SK-N-MC (cell line): ENCODE results near the gene YEATS2.

Experiments used
- DNase-seq: peaks from one replicate; pipeline ENCODE4 v3.0.0-alpha.2; 2011; ENCODE audit warnings: low read depth, low spot score
- H3K27ac ChIP-seq: fragments of 200-600 bp; sonication (generic); 2 replicates; pipeline ENCODE4 v1.5.1; 2016; ENCODE audit warnings: mixed run types
- H3K36me3 ChIP-seq: fragments of 200-600 bp; sonication (generic); 2 replicates; pipeline ENCODE4 v1.6.1; 2017; ENCODE audit warnings: antibody characterized with exemption, low read length, mixed read lengths; ENCODE audit not compliant: insufficient read depth
- H3K4me3 ChIP-seq: fragments of 200-600 bp; sonication (generic); 2 replicates; pipeline ENCODE4 v1.5.1; 2016
- H3K9ac ChIP-seq: fragments of 200-600 bp; sonication (generic); 2 replicates; pipeline ENCODE4 v1.8.0; 2017; ENCODE audit warnings: mixed run types, mixed read lengths; ENCODE audit not compliant: insufficient read length
- H3K9me3 ChIP-seq: fragments of 200-600 bp; sonication (generic); 2 replicates; pipeline ENCODE4 v1.6.1; 2017; ENCODE audit warnings: low read depth, mild to moderate bottlenecking, antibody characterized with exemption, low read length, moderate library complexity, mixed read lengths
- EZH2 ChIP-seq: fragments of 200-600 bp; sonication (generic); IDR thresholded peaks from one replicate; pipeline ENCODE4 v1.6.1; 2017; ENCODE audit warnings: antibody characterized with exemption
- FOXP2 ChIP-seq: optimal IDR thresholded peaks from 2 replicates; pipeline ENCODE3; 2011; ENCODE audit warnings: mild to moderate bottlenecking, moderate library complexity; ENCODE audit not compliant: insufficient read depth; ENCODE audit errors: extremely low read length, control extremely low read depth
- POLR2AphosphoS5 ChIP-seq: IDR thresholded peaks from 2 replicates; pipeline ENCODE4 v1.6.1; 2012; ENCODE audit warnings: mild to moderate bottlenecking, low read depth, low read length, borderline replicate concordance

Gene YEATS2

DNA sequence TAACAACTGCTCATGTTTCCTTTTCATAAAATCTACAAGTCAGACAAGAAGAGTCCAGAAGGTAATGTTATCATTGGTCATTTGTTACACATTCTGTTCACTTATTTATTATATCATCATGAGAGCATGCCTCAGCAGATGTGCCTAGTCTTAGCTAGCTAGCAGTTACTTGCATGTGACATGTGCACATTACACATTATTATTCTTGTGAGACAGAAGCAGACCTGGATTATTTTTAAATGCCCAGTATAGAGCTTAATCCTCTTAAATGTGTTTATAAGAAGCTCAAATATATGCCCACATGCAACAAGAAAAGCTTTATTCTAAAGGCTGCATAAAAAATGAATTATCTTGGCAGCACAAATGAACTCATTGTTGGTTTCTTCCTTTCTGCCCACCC is 12.6 kb downstream of the YEATS2 start:
- Histone ChIP-seq H3K4me3 (no peak overlapping the region), H3K9me3 (no peaks in the 10 kb centered on the region), H3K9ac (peak overlapping the region; percentile 51), H3K27ac (0 out of 2 replicates have a peak overlapping the region, but pooled peaks have one; percentile 32), H3K36me3 (peaks cover 12% of the 10 kb centered on the region)
- no peak for DNase-seq
- TF ChIP-seq POLR2AphosphoS5 (no peak), FOXP2 (no peak), EZH2 (no peak)

- H3K4me3 ChIP-seq = no peak overlapping the region
- H3K27ac ChIP-seq = no peak overlapping the region
- no peak for TF ChIP-seq FOXP2
- no peak for TF ChIP-seq EZH2
- TF ChIP-seq POLR2AphosphoS5 = no peak
- peaks cover 16% of the 10 kb centered on the region for H3K36me3 ChIP-seq
- H3K9me3 ChIP-seq = no peaks in the 10 kb centered on the region
- H3K9ac ChIP-seq = no peak overlapping the region
- DNase-seq = no peak
Observed at GRCh38 chr3:183711516-183711915, 13.9 kb downstream of the YEATS2 start.

GRCh38 chr3:183714622-183715021 is 17.0 kb downstream of the YEATS2 start:
- no peak for DNase-seq
- Histone ChIP-seq H3K27ac (no peak overlapping the region), H3K36me3 (peaks cover 45% of the 10 kb centered on the region), H3K9ac (no peak overlapping the region), H3K9me3 (no peaks in the 10 kb centered on the region), H3K4me3 (no peak overlapping the region)
- TF ChIP-seq EZH2 (no peak), FOXP2 (no peak), POLR2AphosphoS5 (no peak)

DNA sequence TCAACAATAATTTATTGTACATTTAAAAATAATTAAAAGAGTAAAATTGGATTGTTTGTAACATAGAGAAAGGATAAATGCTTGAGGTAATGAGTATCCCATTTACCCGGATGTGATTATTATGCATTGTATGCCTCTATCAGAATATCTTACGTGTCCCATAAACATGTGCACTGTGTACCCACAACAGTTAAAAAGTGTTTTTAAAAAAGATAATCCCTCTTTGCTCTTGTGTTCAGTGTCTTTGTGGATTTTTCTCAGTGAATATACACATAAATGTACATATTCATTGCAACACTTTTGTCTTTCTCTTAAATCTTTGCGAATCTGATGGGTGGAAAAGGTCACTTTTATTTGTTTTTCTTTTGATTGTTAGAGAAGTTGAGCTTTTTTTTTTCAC is 20.4 kb downstream of the YEATS2 start:
- Histone ChIP-seq H3K9me3 (no peaks in the 10 kb centered on the region), H3K4me3 (no peak overlapping the region), H3K36me3 (peaks cover 61% of the 10 kb centered on the region), H3K27ac (no peak overlapping the region), H3K9ac (no peak overlapping the region)
- TF ChIP-seq POLR2AphosphoS5 = no peak
- TF ChIP-seq EZH2 = no peak
- no peak for TF ChIP-seq FOXP2
- no peak for DNase-seq

DNA sequence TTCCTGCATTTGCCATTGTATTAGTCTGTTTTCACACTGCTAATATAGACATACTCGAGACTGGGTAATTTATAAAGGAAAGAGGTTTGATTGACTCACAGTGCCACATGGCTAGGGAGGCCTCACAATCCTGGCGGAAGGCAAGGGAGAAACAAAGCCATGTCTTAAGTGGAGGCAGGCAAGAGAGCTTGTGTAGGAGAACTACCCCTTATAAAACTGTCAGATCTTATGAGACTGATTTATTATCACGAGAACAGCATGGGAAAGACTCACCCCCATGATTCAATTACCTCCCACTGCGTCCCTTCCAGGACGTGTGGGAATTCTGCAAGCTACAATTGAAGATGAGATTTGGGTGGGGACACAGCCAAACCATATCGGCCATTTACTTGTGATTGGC is 27.8 kb downstream of the YEATS2 start:
- H3K27ac ChIP-seq = no peak overlapping the region
- no peak for DNase-seq
- no peak overlapping the region for H3K9ac ChIP-seq
- H3K9me3 ChIP-seq = no peaks in the 10 kb centered on the region
- no peak overlapping the region for H3K4me3 ChIP-seq
- TF ChIP-seq EZH2 (no peak), FOXP2 (no peak), POLR2AphosphoS5 (no peak)
- H3K36me3 ChIP-seq = peaks cover 86% of the 10 kb centered on the region

DNA sequence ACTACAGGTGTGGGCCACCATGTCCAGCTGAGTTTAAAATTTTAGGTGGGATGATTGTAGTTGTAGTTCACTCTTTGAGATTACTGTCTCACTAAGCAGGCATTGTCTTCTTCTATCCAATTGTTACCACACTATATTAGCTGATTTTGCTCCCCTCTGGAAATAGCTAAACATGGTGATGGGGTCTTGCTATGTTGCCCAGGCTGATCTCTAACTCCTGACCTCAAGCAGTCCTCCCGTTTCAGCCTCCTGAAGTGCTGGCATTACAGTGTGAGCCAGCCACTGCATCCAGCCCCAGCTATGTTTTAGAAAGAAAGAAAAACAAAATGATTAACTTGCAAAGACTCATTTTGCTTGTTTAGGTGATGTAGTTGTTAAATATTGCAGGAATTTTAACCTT is 30.6 kb downstream of the YEATS2 start:
- no peaks in the 10 kb centered on the region for H3K9me3 ChIP-seq
- no peak for DNase-seq
- TF ChIP-seq EZH2 (no peak), FOXP2 (no peak), POLR2AphosphoS5 (no peak)
- no peak overlapping the region for H3K27ac ChIP-seq
- no peak overlapping the region for H3K4me3 ChIP-seq
- peaks cover 87% of the 10 kb centered on the region for H3K36me3 ChIP-seq
- no peak overlapping the region for H3K9ac ChIP-seq

DNA sequence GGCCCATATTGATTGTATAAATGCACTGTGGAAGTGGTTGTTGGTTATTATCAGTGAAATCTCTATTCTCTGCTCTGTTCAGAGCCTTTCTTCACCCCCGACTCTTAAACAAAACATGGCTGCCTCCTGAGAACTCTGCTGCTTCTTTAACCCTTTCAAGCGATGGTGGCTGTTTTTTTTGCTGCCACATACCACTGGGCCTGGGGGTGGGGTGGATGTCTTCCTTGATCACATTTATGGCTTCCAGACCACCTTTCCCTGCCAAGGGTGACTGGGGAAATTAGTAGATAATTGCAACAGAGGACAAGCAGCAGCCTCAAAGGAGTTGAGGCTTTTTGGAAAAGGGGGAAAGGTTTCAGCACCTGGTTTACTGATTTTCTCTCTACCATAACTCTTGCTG is 32.8 kb downstream of the YEATS2 start:
- no peak for TF ChIP-seq POLR2AphosphoS5
- no peak for TF ChIP-seq FOXP2
- TF ChIP-seq EZH2 = no peak
- no peaks in the 10 kb centered on the region for H3K9me3 ChIP-seq
- DNase-seq = no peak
- no peak overlapping the region for H3K27ac ChIP-seq
- peaks cover 89% of the 10 kb centered on the region for H3K36me3 ChIP-seq
- H3K9ac ChIP-seq = no peak overlapping the region
- no peak overlapping the region for H3K4me3 ChIP-seq

GRCh38 chr3:183731611-183732010 is 34.0 kb downstream of the YEATS2 start:
- TF ChIP-seq EZH2 = no peak
- TF ChIP-seq POLR2AphosphoS5 = no peak
- TF ChIP-seq FOXP2 = no peak
- Histone ChIP-seq H3K9ac (no peak overlapping the region), H3K36me3 (peaks cover 89% of the 10 kb centered on the region), H3K4me3 (no peak overlapping the region), H3K9me3 (no peaks in the 10 kb centered on the region), H3K27ac (no peak overlapping the region)
- no peak for DNase-seq

DNA sequence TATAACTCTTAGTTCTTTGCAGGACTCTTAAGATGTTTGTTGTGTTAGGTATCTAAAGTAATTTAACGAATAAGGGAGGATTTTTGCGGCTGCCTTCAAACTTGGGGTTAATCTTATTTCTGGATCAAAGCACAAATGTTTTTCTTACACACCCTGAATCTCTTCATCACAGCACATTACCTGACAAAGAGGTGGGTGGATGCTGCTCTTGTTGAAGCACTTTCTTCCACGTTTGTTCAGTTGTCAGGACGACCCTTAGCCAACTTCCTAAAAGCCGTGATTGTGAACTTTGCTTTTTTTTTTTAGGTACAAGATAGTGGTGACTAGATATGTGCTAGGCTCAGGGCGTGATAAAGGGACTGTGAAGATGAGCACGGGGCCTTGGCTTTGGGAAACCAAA is 36.0 kb downstream of the YEATS2 start:
- DNase-seq = no peak
- H3K9ac ChIP-seq = no peak overlapping the region
- TF ChIP-seq FOXP2 (no peak), POLR2AphosphoS5 (no peak), EZH2 (no peak)
- no peak overlapping the region for H3K4me3 ChIP-seq
- H3K27ac ChIP-seq = no peak overlapping the region
- peaks cover 87% of the 10 kb centered on the region for H3K36me3 ChIP-seq
- no peaks in the 10 kb centered on the region for H3K9me3 ChIP-seq
